IPS DF 19.7 (cell line): ENCODE data around the gene YRDC.
"Not testable (repeated sequence)": the region's sequence is repeated elsewhere in the genome, so short reads cannot be mapped to it uniquely, and the experiment has no call there.

ENCODE experiments used
- DNase-seq: peaks from one replicate; pipeline ENCODE4 v3.0.0-alpha.2; 2013; ENCODE audit warnings: low read depth, low spot score

YRDC gene

GRCh38 chr1:37771440-37771839, 36.6 kb downstream of the YRDC start:
- DNase-seq, result not testable (repeated sequence)

- no peak for DNase-seq
Measured at GRCh38 chr1:37767488-37767887, 40.5 kb downstream of the YRDC start.

- DNase-seq, result no peak
Measured at GRCh38 chr1:37765916-37766664, 41.9 kb downstream of the YRDC start.

- no peak for DNase-seq
Measured at GRCh38 chr1:37764888-37765441, 43.0 kb downstream of the YRDC start, which contains the start of gene EPHA10. EPHA10 (minus strand) TSS chr1:37765120; CDS start chr1:37765066, 54 bp downstream.

GRCh38 chr1:37764414-37764825, 43.6 kb downstream of the YRDC start:
- DNase-seq, result no peak

GRCh38 chr1:37763791-37764413, 44.1 kb downstream of the YRDC start:
- no peak for DNase-seq

GRCh38 chr1:37762516-37762915, 45.5 kb downstream of the YRDC start:
- DNase-seq, result no peak

GRCh38 chr1:37761416-37762095, 46.5 kb downstream of the YRDC start:
- DNase-seq, result no peak

GRCh38 chr1:37759451-37759850, 48.6 kb downstream of the YRDC start:
- no peak for DNase-seq

- no peak for DNase-seq
Measured at GRCh38 chr1:37755951-37756560, 52.0 kb downstream of the YRDC start.

- DNase-seq, result no peak
Measured at GRCh38 chr1:37755290-37755689, 52.7 kb downstream of the YRDC start.

GRCh38 chr1:37753473-37754321, 54.3 kb downstream of the YRDC start:
- no peak for DNase-seq
